ENCODE measurements around the gene RRP12.

The RRP12 gene

GRCh38 chr10:97307866-97308780, 93.0 kb downstream of the RRP12 start:
- no peak for FAIRE-seq

GRCh38 chr10:97307441-97307840, 93.7 kb downstream of the RRP12 start:
- no peak for FAIRE-seq

Data from colon (tissue), 2 donors.